T-cell (primary cell): ENCODE data around the gene PCIF1. TPM values are rescaled to one million over a fixed set of nuclear protein-coding genes. Genes with fewer than 3 reads are reported as not detected.
"Not testable (repeated sequence)": the region's sequence is repeated elsewhere in the genome, so short reads cannot be mapped to it uniquely, and the experiment has no call there.

Experiments used
- ATAC-seq, 4 experiments: fragments of 200-7000 bp in 3 of 4; fragments of 150-1000 bp in 1 of 4; cut with Tn5 transposase; replicated peaks in 1 of 4; 1 replicate in 3 of 4; 2 replicates in 1 of 4; pipeline ENCODE4 v1.10.0; 2021; ENCODE audit warnings: moderate library complexity in 3 of 4, mild to moderate bottlenecking in 2 of 4, moderate number of reproducible peaks in 1 of 4
- CTCF ChIA-PET, 2 donors: fragments of 300-600 bp; sonication (Branson Sonifier 250); formaldehyde crosslinking; loops; one replicate each; lab custom pipeline; 2022; ENCODE audit warnings: antibody characterized with exemption in 2 of 2; lab: Charles Lee
- POLR2A ChIA-PET, 2 donors: fragments of 300-600 bp; sonication (Branson Sonifier 250); formaldehyde crosslinking; loops; one replicate each; lab custom pipeline; 2022; ENCODE audit warnings: antibody characterized with exemption in 2 of 2; lab: Charles Lee
- DNase-seq, 35 experiments: peaks; one replicate each; pipeline versions ENCODE4 v3.0.0 to v3.0.0-alpha.2; 2013 to 2023
- H3K27ac ChIP-seq: one replicate; pipeline ENCODE4 v1.5.1; 2013; ENCODE audit warnings: low read length
- H3K27me3 ChIP-seq, 2 experiments: replicated peaks in 1 of 2; 1 replicate in 1 of 2; 2 replicates in 1 of 2; pipeline versions ENCODE4 v1.6.1 to v1.7.0; 2013; ENCODE audit warnings: low read length in 1 of 2, mixed read lengths in 1 of 2; ENCODE audit not compliant: control insufficient read depth in 2 of 2, insufficient read depth in 2 of 2; ENCODE audit errors: extremely low read depth in 1 of 2
- H3K36me3 ChIP-seq, 2 donors: 1 replicate in 1 of 2; 2 replicates in 1 of 2; pipeline versions ENCODE4 v1.6.1 to v1.7.0; 2013; ENCODE audit warnings: low read length in 1 of 2; ENCODE audit not compliant: control insufficient read depth in 2 of 2, insufficient read depth in 1 of 2; ENCODE audit errors: extremely low read depth in 1 of 2
- H3K4me1 ChIP-seq, 2 experiments: 1 replicate in 1 of 2; 2 replicates in 1 of 2; pipeline versions ENCODE4 v1.6.1 to v1.7.0; 2013; ENCODE audit warnings: low read length in 2 of 2, mixed read lengths in 1 of 2; ENCODE audit not compliant: insufficient read depth in 2 of 2, control insufficient read depth in 1 of 2; ENCODE audit errors: extremely low read depth in 1 of 2
- H3K4me3 ChIP-seq, 2 donors: 1 replicate in 1 of 2; 2 replicates in 1 of 2; pipeline versions ENCODE4 v1.5.1 to v1.7.0; 2013; ENCODE audit warnings: mild to moderate bottlenecking in 2 of 2, low read length in 1 of 2, moderate library complexity in 1 of 2; ENCODE audit not compliant: control insufficient read depth in 1 of 2; ENCODE audit errors: extremely low read depth in 1 of 2
- H3K9me3 ChIP-seq: 2 replicates; pipeline ENCODE4 v1.7.0; 2013
- H3K27ac Mint-ChIP-seq, 2 donors: one replicate each; pipeline ENCODE4 v1.8.0; 2020 to 2021; ENCODE audit warnings: mild to moderate bottlenecking in 2 of 2, mixed read lengths in 2 of 2
- H3K27me3 Mint-ChIP-seq, 2 donors: one replicate each; pipeline ENCODE4 v1.8.0; 2021 to 2022; ENCODE audit warnings: mixed read lengths in 2 of 2
- H3K36me3 Mint-ChIP-seq: one replicate; pipeline ENCODE4 v1.8.0; 2021; ENCODE audit warnings: mixed read lengths
- H3K4me1 Mint-ChIP-seq, 3 donors: one replicate each; pipeline ENCODE4 v1.8.0; 2020 to 2022; ENCODE audit warnings: mixed read lengths in 3 of 3, mild to moderate bottlenecking in 1 of 3
- H3K4me3 Mint-ChIP-seq, 3 donors: one replicate each; pipeline ENCODE4 v1.8.0; 2020 to 2022; ENCODE audit warnings: mild to moderate bottlenecking in 3 of 3, mixed read lengths in 3 of 3, moderate library complexity in 3 of 3
- H3K9me3 Mint-ChIP-seq, 3 donors: one replicate each; pipeline ENCODE4 v1.8.0; 2020 to 2022; ENCODE audit warnings: mixed read lengths in 3 of 3
- WGBS: methylation state at CpG from one replicate; pipeline ENCODE4 v1.1.5; 2013; ENCODE audit warnings: missing lambda C conversion rate; ENCODE audit not compliant: insufficient coverage; 5-methylcytosine and 5-hydroxymethylcytosine counted together
- total RNA-seq, 35 experiments: library from RNA in 6 of 35; stranded (reverse) in 6 of 35; fragments of 120-200 nt in 1 of 35; gene quantifications; one replicate each; pipeline versions ENCODE4 v1.2.1 to v1.2.4 and lab custom pipeline; 2013 to 2026

PCIF1 gene
- total RNA-seq, 5 donors from 2014 or later (not counting 1 experiment from before 2014, with no cell fraction given) = 74.4 to 78.7 (median 74.6) TPM

GRCh38 chr20:45981261-45981660 lies 46.8 kb downstream of the PCIF1 start:
- no peak overlapping the region for H3K4me3 Mint-ChIP-seq
- Histone ChIP-seq H3K4me1 (no peaks in the 10 kb centered on the region), H3K4me3 (no peak overlapping the region), H3K9me3 (no peaks in the 10 kb centered on the region), H3K27ac (no peak overlapping the region), H3K27me3 (peaks cover 0 to 6% of the 10 kb centered on the region in 2 experiments), H3K36me3 (no peaks in the 10 kb centered on the region)
- ATAC-seq (no peak), DNase-seq (no peak)
- 96% methylated on average over 4 of the region's 6 CpGs for WGBS
- H3K27me3 Mint-ChIP-seq = peaks cover 0 to 4% of the 10 kb centered on the region in 2 donors
- ChIA-PET POLR2A (no interaction called here), CTCF (interaction anchor here in 1 of 2 donors (2.2 kb wide), 1 partner anchor 11 kb away, joined by 8 read pairs; no protein-coding TSS in a partner anchor)
- no peaks in the 10 kb centered on the region for H3K9me3 Mint-ChIP-seq
- H3K27ac Mint-ChIP-seq = no peak overlapping the region
- no peaks in the 10 kb centered on the region for H3K36me3 Mint-ChIP-seq
- peaks cover 0 to 2% (median 0%) of the 10 kb centered on the region in 3 donors for H3K4me1 Mint-ChIP-seq

GRCh38 chr20:45983279-45983743 lies 48.8 kb downstream of the PCIF1 start:
- Histone ChIP-seq H3K36me3 (no peaks in the 10 kb centered on the region), H3K9me3 (no peaks in the 10 kb centered on the region), H3K4me3 (no peak overlapping the region), H3K27ac (no peak overlapping the region), H3K27me3 (peaks cover 0 to 26% of the 10 kb centered on the region in 2 experiments), H3K4me1 (peaks cover 0 to 6% of the 10 kb centered on the region in 2 experiments)
- ChIA-PET POLR2A (no interaction called here), CTCF (interaction anchor here (0.5 to 2.2 kb wide), 3 partner anchors 12 to 16 kb away, joined by 3 to 8 read pairs (median 4); no protein-coding TSS in a partner anchor)
- no peak overlapping the region for H3K27ac Mint-ChIP-seq
- no peaks in the 10 kb centered on the region for H3K36me3 Mint-ChIP-seq
- no peak for DNase-seq
- H3K4me3 Mint-ChIP-seq = no peak overlapping the region
- 100% methylated on average over 2 of the region's 7 CpGs for WGBS
- no peaks in the 10 kb centered on the region for H3K9me3 Mint-ChIP-seq
- H3K4me1 Mint-ChIP-seq = peaks cover 0 to 4% (median 0%) of the 10 kb centered on the region in 3 donors
- no peak for ATAC-seq
- peaks cover 0 to 4% of the 10 kb centered on the region in 2 donors for H3K27me3 Mint-ChIP-seq

- DNase-seq = no peak
- no peaks in the 10 kb centered on the region for H3K9me3 Mint-ChIP-seq
Measured at GRCh38 chr20:45985573-45985972, 51.1 kb downstream of the PCIF1 start.

GRCh38 chr20:45987108-45987780 lies 52.8 kb downstream of the PCIF1 start:
- H3K36me3 Mint-ChIP-seq = no peaks in the 10 kb centered on the region
- no peak overlapping the region for H3K27ac ChIP-seq
- CTCF ChIA-PET = interaction anchor here (0.5 to 4.1 kb wide), 11 partner anchors 12 to 413 kb away, joined by 3 to 37 read pairs (median 6); no protein-coding TSS in a partner anchor
- H3K9me3 Mint-ChIP-seq = no peaks in the 10 kb centered on the region
- H3K9me3 ChIP-seq = no peaks in the 10 kb centered on the region
- no peak overlapping the region for H3K27ac Mint-ChIP-seq
- DNase-seq (peak; percentile 35 to 85 (median 70)), ATAC-seq (peak; percentile 91 to 99 (median 94))
- POLR2A ChIA-PET = interaction anchor here in 1 of 2 donors (0.6 to 0.8 kb wide), 2 partner anchors 21 to 27 kb away, joined by 3 to 6 read pairs; no protein-coding TSS in a partner anchor
- H3K36me3 ChIP-seq = no peaks in the 10 kb centered on the region
- H3K4me1 Mint-ChIP-seq = peaks cover 0 to 4% (median 0%) of the 10 kb centered on the region in 3 donors
- 6% methylated on average over 16 of the region's 16 CpGs for WGBS
- peaks cover 0 to 34% of the 10 kb centered on the region in 2 experiments for H3K27me3 ChIP-seq
- H3K4me3 Mint-ChIP-seq = no peak overlapping the region
- peaks cover 0 to 6% of the 10 kb centered on the region in 2 experiments for H3K4me1 ChIP-seq
- H3K27me3 Mint-ChIP-seq = peaks cover 0 to 6% of the 10 kb centered on the region in 2 donors
- H3K4me3 ChIP-seq = no peak overlapping the region

More at GRCh38 chr20:45985573-45985972, 51.1 kb downstream of the PCIF1 start:
- POLR2A ChIA-PET = no interaction called here
- Histone ChIP-seq H3K27me3 (peaks cover 0 to 30% of the 10 kb centered on the region in 2 experiments), H3K27ac (no peak overlapping the region), H3K4me3 (no peak overlapping the region), H3K4me1 (peaks cover 0 to 6% of the 10 kb centered on the region in 2 experiments), H3K9me3 (no peaks in the 10 kb centered on the region), H3K36me3 (no peaks in the 10 kb centered on the region)
- CTCF ChIA-PET = interaction anchor here (1.8 to 4.1 kb wide), 2 partner anchors 14 to 28 kb away, joined by 8 to 37 read pairs; no protein-coding TSS in a partner anchor
- WGBS = 96% methylated on average over 6 of the region's 7 CpGs
- Mint-ChIP-seq H3K27ac (no peak overlapping the region), H3K27me3 (peaks cover 0 to 6% of the 10 kb centered on the region in 2 donors), H3K36me3 (no peaks in the 10 kb centered on the region), H3K4me1 (peaks cover 0 to 4% (median 0%) of the 10 kb centered on the region in 3 donors), H3K4me3 (no peak overlapping the region)
- ATAC-seq = no peak

- not testable (repeated sequence) for H3K4me1 ChIP-seq, ATAC-seq, DNase-seq, H3K9me3 ChIP-seq, H3K27ac ChIP-seq, H3K4me3 Mint-ChIP-seq, H3K36me3 ChIP-seq, H3K4me1 Mint-ChIP-seq, H3K27ac Mint-ChIP-seq, H3K36me3 Mint-ChIP-seq, H3K9me3 Mint-ChIP-seq, H3K27me3 Mint-ChIP-seq, H3K4me3 ChIP-seq
- peaks cover 0 to 43% of the 10 kb centered on the region in 2 experiments for H3K27me3 ChIP-seq
- ChIA-PET POLR2A (interaction anchor here (0.6 to 0.7 kb wide), 2 partner anchors 8 to 102 kb away, joined by 8 read pairs; no protein-coding TSS in a partner anchor), CTCF (interaction anchor here (0.6 to 4.1 kb wide), 7 partner anchors 18 to 672 kb away, joined by 3 to 37 read pairs (median 3); no protein-coding TSS in a partner anchor)
- 82% methylated on average over 3 of the region's 6 CpGs for WGBS
Measured at GRCh38 chr20:45988830-45989229, 54.3 kb downstream of the PCIF1 start.

- DNase-seq = no peak
- no peaks in the 10 kb centered on the region for H3K36me3 Mint-ChIP-seq
Measured at GRCh38 chr20:45991616-45992015, 57.1 kb downstream of the PCIF1 start.

More at GRCh38 chr20:45991616-45992015, 57.1 kb downstream of the PCIF1 start:
- no peak for ATAC-seq
- no peak overlapping the region for H3K4me3 Mint-ChIP-seq
- Histone ChIP-seq H3K4me1 (peaks cover 8 to 13% of the 10 kb centered on the region in 2 experiments), H3K4me3 (no peak overlapping the region), H3K9me3 (no peaks in the 10 kb centered on the region), H3K36me3 (no peaks in the 10 kb centered on the region), H3K27ac (no peak overlapping the region), H3K27me3 (peaks cover 0 to 42% of the 10 kb centered on the region in 2 experiments)
- WGBS = 90% methylated on average over 3 of the region's 3 CpGs
- ChIA-PET POLR2A (no interaction called here), CTCF (interaction anchor here in 1 of 2 donors (0.6 kb wide), 1 partner anchor 325 kb away, joined by 3 read pairs; no protein-coding TSS in a partner anchor)
- H3K4me1 Mint-ChIP-seq = peaks cover 9 to 12% (median 12%) of the 10 kb centered on the region in 3 donors
- no peaks in the 10 kb centered on the region for H3K9me3 Mint-ChIP-seq
- peaks cover 0 to 2% of the 10 kb centered on the region in 2 donors for H3K27me3 Mint-ChIP-seq
- H3K27ac Mint-ChIP-seq = no peak overlapping the region
